Stomach (tissue), 19 donors: Measurements from ENCODE around the gene VPS39. TPM values are rescaled to one million over a fixed set of nuclear protein-coding genes. Genes with fewer than 3 reads are reported as not detected.
A peak's percentile ranks its signal among the peaks of the same experiment; 100 is the strongest.

ENCODE experiments used
- DNase-seq, 2 donors: peaks; one replicate each; pipeline versions ENCODE4 v3.0.0 to v3.0.0-alpha.2; 2013 to 2019
- H3K27ac ChIP-seq, 5 donors: fragments of 200-600 bp in 4 of 5; sonication (generic) in 4 of 5; one replicate each; pipeline ENCODE4 v1.5.1; 2013 to 2019; ENCODE audit warnings: mild to moderate bottlenecking in 1 of 5, moderate library complexity in 1 of 5
- H3K27me3 ChIP-seq, 3 donors: fragments of 200-600 bp; sonication (generic); one replicate each; pipeline ENCODE4 v1.5.1; 2017 to 2019; ENCODE audit warnings: mixed run types in 1 of 3
- H3K36me3 ChIP-seq, 4 donors: fragments of 200-600 bp; sonication (generic); 1 replicate in 3 of 4; 2 replicates in 1 of 4; pipeline ENCODE4 v1.5.1; 2016 to 2019
- H3K4me1 ChIP-seq, 4 donors: fragments of 200-600 bp; sonication (generic); one replicate each; pipeline ENCODE4 v1.5.1; 2016 to 2019
- H3K4me3 ChIP-seq, 4 donors: fragments of 200-600 bp; sonication (generic) in 3 of 4; one replicate each; pipeline ENCODE4 v1.5.1; 2016 to 2019; ENCODE audit warnings: mild to moderate bottlenecking in 1 of 4
- H3K9me3 ChIP-seq, 4 donors: fragments of 200-600 bp; sonication (generic); one replicate each; pipeline ENCODE4 v1.5.1; 2016 to 2019
- EP300 ChIP-seq: sonication (generic); formaldehyde crosslinking; IDR thresholded peaks from one replicate; pipeline ENCODE4 v1.6.1; 2017; ENCODE audit warnings: antibody characterized with exemption
- POLR2A ChIP-seq, 4 donors: fragments of 450-650 bp; IDR thresholded peaks; one replicate each; pipeline ENCODE4 v1.6.1; 2016; ENCODE audit warnings: antibody characterized with exemption in 4 of 4, control low read depth in 2 of 4, mild to moderate bottlenecking in 1 of 4, moderate library complexity in 1 of 4
- POLR2AphosphoS5 ChIP-seq, 3 donors: sonication (generic); formaldehyde crosslinking; IDR thresholded peaks; one replicate each; pipeline ENCODE4 v1.6.1; 2016; ENCODE audit warnings: antibody characterized with exemption in 3 of 3
- WGBS, 5 donors: extraction: QIAGEN DNeasy Blood & Tissue Kit in 3 of 5; methylation state at CpG; one replicate each; pipeline versions ENCODE4 v1.1.5 to v1.1.7; 2013 to 2018; 5-methylcytosine and 5-hydroxymethylcytosine counted together
- intact Hi-C: fragments of 100-400 bp; cut with DNase I; formaldehyde crosslinking; loops from one replicate; pipeline ENCODE4 v1.15.1; 2023; ENCODE audit warnings: low total_unique reads
- long read RNA-seq, 10 donors: transcript quantifications; one replicate each; lab custom pipeline, GENCODE V29; 2026
- polyA plus RNA-seq, 3 donors: library from polyadenylated mRNA; stranded (reverse); fragments of 200-250 nt; gene quantifications; one replicate each; pipeline ENCODE4 v1.2.3, GENCODE V29; 2013
- total RNA-seq, 5 donors: library from RNA; depleted of rRNA; stranded (reverse); fragments of >200 nt; gene quantifications; one replicate each; pipeline versions ENCODE4 v1.1.0 to v1.2.3, GENCODE V29; 2014 to 2016
- TF ChIP-seq, protein P1 (sequence below), 7 experiments: fragments of 450-650 bp in 4 of 7; fragments of 200-600 bp in 3 of 7; sonication (generic) in 3 of 7; IDR thresholded peaks; one replicate each; pipeline ENCODE4 v1.5.1; 2016 to 2019; ENCODE audit warnings: antibody characterized with exemption in 7 of 7, control low read depth in 2 of 7, mild to moderate bottlenecking in 1 of 7
- donor health status: healthy with polysubstance abuse.
- donor health status: Bipolar disorder and iron deficiency.
- donor health status: healthy.

Gene VPS39, protein sequence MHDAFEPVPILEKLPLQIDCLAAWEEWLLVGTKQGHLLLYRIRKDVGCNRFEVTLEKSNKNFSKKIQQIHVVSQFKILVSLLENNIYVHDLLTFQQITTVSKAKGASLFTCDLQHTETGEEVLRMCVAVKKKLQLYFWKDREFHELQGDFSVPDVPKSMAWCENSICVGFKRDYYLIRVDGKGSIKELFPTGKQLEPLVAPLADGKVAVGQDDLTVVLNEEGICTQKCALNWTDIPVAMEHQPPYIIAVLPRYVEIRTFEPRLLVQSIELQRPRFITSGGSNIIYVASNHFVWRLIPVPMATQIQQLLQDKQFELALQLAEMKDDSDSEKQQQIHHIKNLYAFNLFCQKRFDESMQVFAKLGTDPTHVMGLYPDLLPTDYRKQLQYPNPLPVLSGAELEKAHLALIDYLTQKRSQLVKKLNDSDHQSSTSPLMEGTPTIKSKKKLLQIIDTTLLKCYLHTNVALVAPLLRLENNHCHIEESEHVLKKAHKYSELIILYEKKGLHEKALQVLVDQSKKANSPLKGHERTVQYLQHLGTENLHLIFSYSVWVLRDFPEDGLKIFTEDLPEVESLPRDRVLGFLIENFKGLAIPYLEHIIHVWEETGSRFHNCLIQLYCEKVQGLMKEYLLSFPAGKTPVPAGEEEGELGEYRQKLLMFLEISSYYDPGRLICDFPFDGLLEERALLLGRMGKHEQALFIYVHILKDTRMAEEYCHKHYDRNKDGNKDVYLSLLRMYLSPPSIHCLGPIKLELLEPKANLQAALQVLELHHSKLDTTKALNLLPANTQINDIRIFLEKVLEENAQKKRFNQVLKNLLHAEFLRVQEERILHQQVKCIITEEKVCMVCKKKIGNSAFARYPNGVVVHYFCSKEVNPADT
- 100 to 1,000 TPM in 2 of 5 donors, 10 to 100 TPM in 3; 71.9 to 635 (median 96.3) TPM for total RNA-seq
- polyA plus RNA-seq, result 10 to 100 TPM; 22.2 to 28.4 (median 26.1) TPM
- long read RNA-seq, donor 1, transcript VPS39-214 (1 exons, 2,835 nt), result major isoform, 10 of 11 reads
- long read RNA-seq, donor 1, partial matches to known transcripts, result 0 of 11 reads
- long read RNA-seq, donor 1, other reads (novel, unspliced or antisense), result 0 of 11 reads
- long read RNA-seq, donor 2, full-length matches to known transcripts, result 25 of 25 reads
- long read RNA-seq, donor 2, partial matches to known transcripts, result 0 of 25 reads
- long read RNA-seq, donor 2, other reads (novel, unspliced or antisense), result 0 of 25 reads
- long read RNA-seq, donor 3, transcript VPS39-214 (1 exons, 2,835 nt), result major isoform, 11 of 13 reads
- long read RNA-seq, donor 3, partial matches to known transcripts, result 0 of 13 reads
- long read RNA-seq, donor 3, other reads (novel, unspliced or antisense), result 0 of 13 reads
- long read RNA-seq, donor 4, partial matches to known transcripts, result 0 of 3 reads
- long read RNA-seq, donor 4, other reads (novel, unspliced or antisense), result 0 of 3 reads
- long read RNA-seq, donor 5, full-length matches to known transcripts, result 12 of 17 reads
- long read RNA-seq, donor 5, partial matches to known transcripts, result 5 of 17 reads
- long read RNA-seq, donor 5, other reads (novel, unspliced or antisense), result 0 of 17 reads
- long read RNA-seq, donor 6, full-length matches to known transcripts, result 44 of 65 reads
- long read RNA-seq, donor 6, partial matches to known transcripts, result 21 of 65 reads
- long read RNA-seq, donor 6, other reads (novel, unspliced or antisense), result 0 of 65 reads
- long read RNA-seq, donor 7, full-length matches to known transcripts, result 20 of 20 reads
- long read RNA-seq, donor 7, partial matches to known transcripts, result 0 of 20 reads
- long read RNA-seq, donor 7, other reads (novel, unspliced or antisense), result 0 of 20 reads
- long read RNA-seq, donor 8, full-length matches to known transcripts, result 24 of 29 reads
- long read RNA-seq, donor 8, partial matches to known transcripts, result 5 of 29 reads
- long read RNA-seq, donor 8, other reads (novel, unspliced or antisense), result 0 of 29 reads
- long read RNA-seq, donor 9, full-length matches to known transcripts, result 21 of 21 reads
- long read RNA-seq, donor 9, partial matches to known transcripts, result 0 of 21 reads
- long read RNA-seq, donor 9, other reads (novel, unspliced or antisense), result 0 of 21 reads
- long read RNA-seq, donor 10, partial matches to known transcripts, result 0 of 7 reads
- long read RNA-seq, donor 10, other reads (novel, unspliced or antisense), result 0 of 7 reads

DNA sequence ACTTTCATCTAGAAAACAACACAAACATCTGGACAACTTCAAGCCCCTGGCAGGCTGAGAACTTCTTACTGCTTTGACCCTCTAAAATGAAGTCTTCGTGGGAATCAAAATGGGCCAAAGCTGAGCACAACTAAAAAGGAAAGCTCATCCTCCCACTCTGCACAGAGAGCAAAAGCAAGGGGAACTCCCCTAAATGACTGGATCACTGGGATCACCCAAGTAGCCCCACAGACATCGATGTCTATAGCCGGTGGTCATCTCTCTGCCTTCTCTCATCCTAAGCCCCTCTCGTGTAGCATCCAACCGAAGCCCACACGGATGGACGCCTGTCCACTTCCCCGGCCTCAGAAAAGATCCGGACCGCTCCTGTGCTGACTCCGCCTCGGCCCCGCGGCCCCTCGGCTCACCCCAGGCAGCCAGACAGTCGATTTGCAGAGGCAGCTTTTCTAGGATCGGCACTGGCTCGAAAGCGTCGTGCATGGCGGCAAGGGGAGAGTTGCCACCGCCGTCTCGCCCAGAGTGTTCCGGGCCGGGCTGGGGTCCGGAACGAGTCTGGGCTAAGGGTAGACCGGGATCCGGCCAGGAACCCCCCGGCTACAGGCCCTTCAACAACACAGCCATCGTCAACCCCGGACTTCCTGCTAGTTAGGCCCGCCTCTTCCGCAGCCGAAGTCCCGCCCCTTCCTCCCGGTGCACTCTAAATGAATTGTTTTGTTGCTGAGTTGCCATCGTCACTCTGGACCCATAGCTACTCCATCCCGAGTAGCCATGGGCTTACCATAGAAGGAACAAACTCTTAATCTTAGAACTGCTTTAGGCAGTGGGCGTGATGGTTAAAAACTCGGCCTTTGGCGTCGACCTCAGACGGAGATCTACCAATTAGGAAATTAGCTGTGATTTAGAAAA lies at the start of gene VPS39:
Gene VPS39 (minus strand): TSS at position 631 of the 906 bp plus-strand sequence. CDS start 151 bp downstream, at position 480.
- Histone ChIP-seq H3K9me3 (no peaks in the 10 kb centered on the region), H3K36me3 (peaks cover 5 to 46% (median 37%) of the 10 kb centered on the region in 4 donors), H3K4me1 (peaks cover 10 to 41% (median 31%) of the 10 kb centered on the region in 4 donors), H3K4me3 (peak within 1 kb of the TSS; percentile 70 to 96 (median 88)), H3K27me3 (no peaks in the 10 kb centered on the region), H3K27ac (peak within 1 kb of the TSS; percentile 67 to 87 (median 85))
- WGBS, 5 donors, result 1 to 2% (median 1%) methylated on average over 38 to 45 of the region's 45 CpGs
- TF ChIP-seq EP300, result no peak
- TF ChIP-seq, protein P1, sequence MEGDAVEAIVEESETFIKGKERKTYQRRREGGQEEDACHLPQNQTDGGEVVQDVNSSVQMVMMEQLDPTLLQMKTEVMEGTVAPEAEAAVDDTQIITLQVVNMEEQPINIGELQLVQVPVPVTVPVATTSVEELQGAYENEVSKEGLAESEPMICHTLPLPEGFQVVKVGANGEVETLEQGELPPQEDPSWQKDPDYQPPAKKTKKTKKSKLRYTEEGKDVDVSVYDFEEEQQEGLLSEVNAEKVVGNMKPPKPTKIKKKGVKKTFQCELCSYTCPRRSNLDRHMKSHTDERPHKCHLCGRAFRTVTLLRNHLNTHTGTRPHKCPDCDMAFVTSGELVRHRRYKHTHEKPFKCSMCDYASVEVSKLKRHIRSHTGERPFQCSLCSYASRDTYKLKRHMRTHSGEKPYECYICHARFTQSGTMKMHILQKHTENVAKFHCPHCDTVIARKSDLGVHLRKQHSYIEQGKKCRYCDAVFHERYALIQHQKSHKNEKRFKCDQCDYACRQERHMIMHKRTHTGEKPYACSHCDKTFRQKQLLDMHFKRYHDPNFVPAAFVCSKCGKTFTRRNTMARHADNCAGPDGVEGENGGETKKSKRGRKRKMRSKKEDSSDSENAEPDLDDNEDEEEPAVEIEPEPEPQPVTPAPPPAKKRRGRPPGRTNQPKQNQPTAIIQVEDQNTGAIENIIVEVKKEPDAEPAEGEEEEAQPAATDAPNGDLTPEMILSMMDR (IDR thresholded peaks at IDR 0.05), result no peak
- peak in 2 of 3 donors; percentile 57 to 86 for TF ChIP-seq POLR2AphosphoS5 (IDR thresholded peaks at IDR 0.05)
- TF ChIP-seq POLR2A (IDR thresholded peaks at IDR 0.05), result peak in 1 of 4 donors; percentile 44
- DNase-seq, result peak; percentile 85 to 97
- intact Hi-C loops, result no loop called here

DNA sequence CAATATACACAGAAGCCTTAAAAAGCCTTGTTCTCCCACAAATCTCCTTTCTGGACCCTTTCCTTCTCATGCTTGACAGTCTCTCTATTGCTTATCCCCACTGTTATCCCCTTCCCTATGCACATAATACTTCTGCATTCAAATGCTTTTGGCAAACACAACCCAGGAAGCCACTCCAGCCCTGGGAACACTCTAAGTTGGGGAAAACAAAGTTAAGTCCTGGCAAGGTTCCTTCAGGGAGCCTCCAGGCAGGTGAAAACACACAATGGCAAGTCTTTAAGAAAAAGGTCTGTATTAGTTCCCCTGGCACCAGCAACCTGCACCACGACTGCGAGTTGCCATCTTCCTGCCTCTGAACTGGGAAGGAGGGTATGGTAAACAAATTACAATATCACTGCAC lies 45.2 kb upstream of the VPS39 start:
- H3K36me3 ChIP-seq, result peaks cover 16 to 71% (median 60%) of the 10 kb centered on the region in 4 donors
- no peaks in the 10 kb centered on the region for H3K4me1 ChIP-seq
- no peak for TF ChIP-seq POLR2AphosphoS5 (IDR thresholded peaks at IDR 0.05)
- TF ChIP-seq POLR2A (IDR thresholded peaks at IDR 0.05), result no peak
- no peak for TF ChIP-seq EP300
- TF ChIP-seq, protein P1 (IDR thresholded peaks at IDR 0.05), result no peak
- H3K4me3 ChIP-seq, result no peak overlapping the region
- DNase-seq, result no peak
- no peak overlapping the region for H3K27ac ChIP-seq
- 95 to 100% (median 98%) methylated on average over 2 of the region's 2 CpGs for WGBS, 5 donors
- intact Hi-C loops, result no loop called here
- no peaks in the 10 kb centered on the region for H3K27me3 ChIP-seq
- peaks cover 0 to 4% (median 0%) of the 10 kb centered on the region in 4 donors for H3K9me3 ChIP-seq

DNA sequence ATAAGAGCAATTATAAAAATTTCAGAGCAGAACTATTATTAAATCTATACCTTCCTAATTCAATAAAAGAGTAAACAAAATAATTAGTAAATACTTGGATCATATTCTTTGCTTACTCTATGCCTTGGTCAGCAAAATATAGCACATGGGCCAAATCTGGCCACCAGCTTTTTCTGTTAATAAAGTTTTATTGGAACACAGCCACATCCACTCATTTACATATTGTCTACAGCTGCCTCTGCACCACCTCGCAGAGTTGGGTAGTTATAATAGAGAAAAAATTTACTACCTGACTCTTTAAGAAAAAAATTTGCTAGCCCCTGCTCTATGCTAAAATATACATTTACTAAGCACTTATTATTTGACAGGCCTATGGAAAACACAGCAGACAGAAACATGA lies 32.7 kb upstream of the VPS39 start:
- no peak overlapping the region for H3K4me3 ChIP-seq
- no peak for DNase-seq
- H3K27ac ChIP-seq, result no peak overlapping the region
- intact Hi-C loops, result no loop called here
- WGBS, 5 donors, result 91 to 97% (median 94%) methylated on average over 1 of the region's 1 CpG
- H3K4me1 ChIP-seq, result no peaks in the 10 kb centered on the region
- H3K36me3 ChIP-seq, result peaks cover 23 to 79% (median 77%) of the 10 kb centered on the region in 4 donors
- no peaks in the 10 kb centered on the region for H3K27me3 ChIP-seq
- no peak for TF ChIP-seq EP300
- TF ChIP-seq, protein P1 (IDR thresholded peaks at IDR 0.05), result no peak
- no peak for TF ChIP-seq POLR2A (IDR thresholded peaks at IDR 0.05)
- TF ChIP-seq POLR2AphosphoS5 (IDR thresholded peaks at IDR 0.05), result no peak
- H3K9me3 ChIP-seq, result no peaks in the 10 kb centered on the region
